K562 treated with DMSO at 1 percent for 24 hours (cell line): ENCODE measurements around the gene LHPP. TPM values are rescaled to one million over a fixed set of nuclear protein-coding genes. Genes with fewer than 3 reads are reported as not detected.

Experiments used
- total RNA-seq: library from RNA; unstranded; fragments of 300-600 nt; gene quantifications from 2 replicates; pipeline ENCODE4 v1.2.3, GENCODE V29; 2022; ENCODE audit warnings: low read depth; ENCODE audit not compliant: insufficient read depth

LHPP gene
- 8.2 and 9.1 TPM in 2 replicates for total RNA-seq

GRCh38 chr10:124461642-124462347 lies at the start of gene LHPP:
Gene LHPP, plus strand, starts transcription at chr10:124461823. Its CDS starts 40 bp downstream, at chr10:124461863.

GRCh38 chr10:124418726-124419501 lies 42.7 kb upstream of the LHPP start, which contains the start of gene OAT:
Gene OAT, minus strand, starts transcription at chr10:124418923. Its CDS starts 6,752 bp downstream, at chr10:124412171.

GRCh38 chr10:124450012-124450782 lies 11.4 kb upstream of the LHPP start, which contains the start of gene NKX1-2:
Gene NKX1-2, minus strand, starts transcription at chr10:124450035. Its CDS starts 92 bp downstream, at chr10:124449943.

Other genes with a start within 250 kb of the LHPP start
- 62.6 and 75.7 TPM in 2 replicates for gene OAT, start 42.9 kb upstream of the LHPP start, total RNA-seq
- not detected in 2 replicates for gene NKX1-2, start 11.8 kb upstream of the LHPP start, total RNA-seq